OCI-LY3 (cell line): Measurements from ENCODE around the gene BRI3.

ENCODE experiments used
- H2AFZ ChIP-seq: fragments of 200-600, 300-600 bp; shearing (Covaris generic); 2 replicates; pipeline ENCODE4 v1.6.0; 2014; ENCODE audit warnings: antibody characterized with exemption, low read depth, low read length
- H3K27ac ChIP-seq: fragments of 200-600, 300-600 bp; sonication (generic); 2 replicates; pipeline ENCODE4 v1.5.1; 2014; ENCODE audit warnings: mild to moderate bottlenecking, low read length, moderate library complexity, mixed read lengths
- H3K27me3 ChIP-seq: fragments of 200-600, 300-600 bp; sonication (generic); 2 replicates; pipeline ENCODE4 v1.6.1; 2014; ENCODE audit warnings: low read depth, low read length, mixed read lengths
- H3K36me3 ChIP-seq: fragments of 200-600, 300-600 bp; sonication (generic); replicated peaks from 2 replicates; pipeline ENCODE3; 2014; ENCODE audit warnings: low read depth, low read length, mixed read lengths
- H3K4me1 ChIP-seq: fragments of 300-600, 200-600 bp; sonication (generic); 2 replicates; pipeline ENCODE4 v1.6.1; 2014; ENCODE audit warnings: low read length, mixed read lengths
- H3K4me2 ChIP-seq: fragments of 200-600, 300-600 bp; sonication (generic); 2 replicates; pipeline ENCODE4 v1.6.1; 2014; ENCODE audit warnings: low read length, mixed read lengths
- H3K4me3 ChIP-seq: fragments of 300-600, 200-600 bp; sonication (generic); 2 replicates; pipeline ENCODE4 v1.5.1; 2014; ENCODE audit warnings: antibody characterized with exemption, mild to moderate bottlenecking, low read length, moderate library complexity
- H3K79me2 ChIP-seq: fragments of 300-600, 200-600 bp; shearing (Covaris generic); 2 replicates; pipeline ENCODE4 v1.6.1; 2014; ENCODE audit warnings: mild to moderate bottlenecking, low read length, mixed read lengths
- H3K9ac ChIP-seq: fragments of 300-600, 200-600 bp; shearing (Covaris generic); 2 replicates; pipeline ENCODE4 v1.6.0; 2014; ENCODE audit warnings: mild to moderate bottlenecking, low read length, moderate library complexity
- H3K9me3 ChIP-seq: fragments of 200-600, 300-600 bp; shearing (Covaris generic); 2 replicates; pipeline ENCODE4 v1.6.1; 2014; ENCODE audit warnings: low read length, mixed read lengths; ENCODE audit not compliant: insufficient read depth
- H4K20me1 ChIP-seq: fragments of 200-600, 300-600 bp; sonication (generic); 2 replicates; pipeline ENCODE4 v1.6.1; 2016; ENCODE audit warnings: low read length, mixed read lengths; ENCODE audit not compliant: insufficient read depth
- CTCF ChIP-seq: fragments of 200-600, 300-600 bp; sonication (generic); IDR thresholded peaks from 2 replicates; pipeline ENCODE4 v1.5.1; 2014; ENCODE audit warnings: antibody characterized with exemption, low read length, low read depth
- EZH2phosphoT487 ChIP-seq: fragments of 200-600 bp; shearing (Covaris generic); IDR thresholded peaks from 2 replicates; pipeline ENCODE4 v1.6.1; 2018; ENCODE audit warnings: antibody characterized with exemption, mixed run types, low read depth

BRI3 gene

GRCh38 chr7:98242934-98243333 lies 38.6 kb upstream of the BRI3 start:
- no peak overlapping the region for H3K9ac ChIP-seq
- no peak overlapping the region for H3K4me3 ChIP-seq
- H3K79me2 ChIP-seq = no peaks in the 10 kb centered on the region
- no peaks in the 10 kb centered on the region for H3K4me1 ChIP-seq
- H3K36me3 ChIP-seq = no peaks in the 10 kb centered on the region
- TF ChIP-seq EZH2phosphoT487 (no peak), CTCF (no peak)
- H3K27ac ChIP-seq = no peak overlapping the region
- H3K9me3 ChIP-seq = no peaks in the 10 kb centered on the region
- no peaks in the 10 kb centered on the region for H4K20me1 ChIP-seq
- H3K27me3 ChIP-seq = no peaks in the 10 kb centered on the region
- H3K4me2 ChIP-seq = no peak overlapping the region
- no peak overlapping the region for H2AFZ ChIP-seq

- Histone ChIP-seq H2AFZ (no peak overlapping the region), H3K9me3 (no peaks in the 10 kb centered on the region), H3K4me3 (no peak overlapping the region), H3K36me3 (no peaks in the 10 kb centered on the region), H4K20me1 (no peaks in the 10 kb centered on the region), H3K4me1 (peaks cover 6% of the 10 kb centered on the region; the same call in 1 of the 2 replicates), H3K9ac (no peak overlapping the region), H3K4me2 (no peak overlapping the region), H3K79me2 (no peaks in the 10 kb centered on the region), H3K27me3 (no peaks in the 10 kb centered on the region), H3K27ac (no peak overlapping the region)
- TF ChIP-seq CTCF (no peak), EZH2phosphoT487 (no peak)
Observed at GRCh38 chr7:98244871-98245270, 36.6 kb upstream of the BRI3 start.

GRCh38 chr7:98248156-98248555 lies 33.3 kb upstream of the BRI3 start:
- no peak overlapping the region for H3K4me2 ChIP-seq
- no peak overlapping the region for H2AFZ ChIP-seq
- peaks cover 19% of the 10 kb centered on the region for H3K4me1 ChIP-seq
- H3K9me3 ChIP-seq = no peaks in the 10 kb centered on the region
- H4K20me1 ChIP-seq = no peaks in the 10 kb centered on the region
- no peak overlapping the region for H3K4me3 ChIP-seq
- TF ChIP-seq CTCF (no peak), EZH2phosphoT487 (no peak)
- H3K27me3 ChIP-seq = no peaks in the 10 kb centered on the region
- H3K36me3 ChIP-seq = no peaks in the 10 kb centered on the region
- H3K79me2 ChIP-seq = peaks cover 7% of the 10 kb centered on the region
- no peak overlapping the region for H3K9ac ChIP-seq
- no peak overlapping the region for H3K27ac ChIP-seq

DNA sequence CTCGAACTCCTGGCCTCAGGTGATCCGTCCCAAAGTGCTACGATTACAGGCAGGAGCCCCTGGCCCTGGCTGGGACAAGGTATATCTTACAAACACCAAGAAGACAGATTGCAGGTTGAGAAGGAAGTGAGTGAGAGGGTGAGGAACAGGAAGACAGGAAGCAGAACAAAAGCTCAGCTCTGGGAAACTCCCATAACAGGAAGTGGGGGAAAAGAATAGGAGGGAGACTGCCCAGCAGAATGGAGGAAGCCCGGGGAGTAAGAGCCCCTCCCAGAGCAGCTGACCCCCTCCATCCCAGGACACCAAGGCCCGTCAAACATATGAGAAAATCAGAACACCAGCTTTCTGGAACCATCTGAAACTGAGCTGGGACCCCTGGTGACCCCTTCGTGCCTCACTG lies 32.4 kb upstream of the BRI3 start:
- Histone ChIP-seq H3K36me3 (no peaks in the 10 kb centered on the region), H3K79me2 (peaks cover 7% of the 10 kb centered on the region), H3K4me2 (peak overlapping the region; percentile 5; the same call in 1 of the 2 replicates), H3K4me3 (no peak overlapping the region), H3K9me3 (no peaks in the 10 kb centered on the region), H4K20me1 (no peaks in the 10 kb centered on the region), H3K4me1 (peaks cover 19% of the 10 kb centered on the region), H3K9ac (no peak overlapping the region), H3K27ac (no peak overlapping the region), H2AFZ (no peak overlapping the region), H3K27me3 (no peaks in the 10 kb centered on the region)
- TF ChIP-seq CTCF = no peak
- TF ChIP-seq EZH2phosphoT487 = no peak
